Endodermal cell (in vitro differentiated cells): Measurements from ENCODE around the gene IGHMBP2. TPM values are rescaled to one million over a fixed set of nuclear protein-coding genes. Genes with fewer than 3 reads are reported as not detected.

Experiments used
- DNase-seq: peaks from one replicate; pipeline ENCODE4 v3.0.0-alpha.2; 2017
- H3K27ac ChIP-seq: 2 replicates; pipeline ENCODE4 v1.5.1; 2013; ENCODE audit warnings: mild to moderate bottlenecking, low read depth, low read length, moderate library complexity
- H3K27me3 ChIP-seq: 2 replicates; pipeline ENCODE4 v1.6.1; 2013; ENCODE audit warnings: mild to moderate bottlenecking, low read length, moderate library complexity; ENCODE audit not compliant: insufficient read depth, control insufficient read depth, poor library complexity, severe bottlenecking
- H3K36me3 ChIP-seq: 2 replicates; pipeline ENCODE4 v1.7.0; 2013; ENCODE audit warnings: mild to moderate bottlenecking, low read length, moderate library complexity; ENCODE audit not compliant: control insufficient read depth, insufficient read depth
- H3K4me1 ChIP-seq: one replicate; pipeline ENCODE4 v1.7.0; 2013; ENCODE audit warnings: low read length; ENCODE audit not compliant: control insufficient read depth, insufficient read depth
- H3K4me3 ChIP-seq: 2 replicates; pipeline ENCODE4 v1.5.1; 2013; ENCODE audit warnings: mild to moderate bottlenecking, low read length, moderate library complexity
- H3K9ac ChIP-seq: 2 replicates; pipeline ENCODE4 v1.6.1; 2013; ENCODE audit warnings: mild to moderate bottlenecking, low read length, moderate library complexity; ENCODE audit not compliant: poor library complexity, severe bottlenecking; ENCODE audit errors: extremely low read depth
- H3K9me3 ChIP-seq: 2 replicates; pipeline ENCODE4 v1.6.1; 2013; ENCODE audit warnings: mild to moderate bottlenecking, low read length, moderate library complexity; ENCODE audit not compliant: control insufficient read depth
- H3K27ac Mint-ChIP-seq: 2 replicates; pipeline ENCODE4 v1.8.0; 2020; ENCODE audit warnings: mixed read lengths
- H3K27me3 Mint-ChIP-seq: 2 replicates; pipeline ENCODE4 v1.8.0; 2021; ENCODE audit warnings: mild to moderate bottlenecking, mixed read lengths; ENCODE audit not compliant: insufficient read depth
- H3K36me3 Mint-ChIP-seq: 2 replicates; pipeline ENCODE4 v1.8.0; 2020; ENCODE audit warnings: low read depth, mixed read lengths
- H3K4me1 Mint-ChIP-seq: 2 replicates; pipeline ENCODE4 v1.8.0; 2020; ENCODE audit warnings: mixed read lengths
- H3K4me3 Mint-ChIP-seq: 2 replicates; pipeline ENCODE4 v1.8.0; 2020; ENCODE audit warnings: mild to moderate bottlenecking, moderate library complexity, mixed read lengths
- H3K9me3 Mint-ChIP-seq: 2 replicates; pipeline ENCODE4 v1.8.0; 2020; ENCODE audit warnings: mild to moderate bottlenecking, mixed read lengths
- WGBS, 2 experiments: methylation state at CpG; one replicate each; pipeline versions ENCODE4 v1.1.5 to v1.1.7; 2013; ENCODE audit warnings: missing lambda C conversion rate in 2 of 2, mixed read lengths in 1 of 2; ENCODE audit not compliant: insufficient coverage in 1 of 2, insufficient read length in 1 of 2; 5-methylcytosine and 5-hydroxymethylcytosine counted together
- total RNA-seq, 2 donors: library from RNA; stranded (reverse); fragmentation: NEBNext Ultra II Directional in 1 of 2; extraction: Animal tissue kit (Norgen Biotek cat#: 25700) in 1 of 2; gene quantifications; 2 replicates in 1 of 2; 3 replicates in 1 of 2; pipeline ENCODE4 v1.2.1, GENCODE V29; 2021
- TF ChIP-seq, protein P1 (sequence below): fragments of 200-600 bp; sonication (generic); conservative IDR thresholded peaks from 2 replicates; pipeline ENCODE4 v1.5.0; 2021; ENCODE audit warnings: antibody characterized with exemption, mild to moderate bottlenecking

Gene IGHMBP2
- total RNA-seq, 2 donors from 2014 or later, result 23.9 to 28.3 TPM

DNA sequence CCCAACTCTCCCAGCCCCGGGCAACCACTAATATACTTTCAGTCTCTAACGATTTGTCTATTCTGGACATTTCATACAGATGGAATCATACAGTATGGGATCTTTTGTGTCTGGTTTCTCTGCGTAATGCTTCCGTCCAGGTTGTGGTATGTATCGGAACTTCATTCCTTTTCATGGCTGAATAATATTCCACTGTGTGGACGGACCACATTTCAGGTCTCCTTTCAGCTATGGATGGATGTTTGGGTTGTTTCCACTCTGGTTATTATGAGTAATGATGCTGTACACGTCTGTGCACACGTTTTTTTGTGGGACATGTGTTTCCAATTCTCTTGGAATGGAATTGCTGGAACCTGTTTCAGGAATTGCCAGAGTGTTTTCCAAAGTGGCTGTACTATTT is 44.6 kb upstream of the IGHMBP2 start:
- DNase-seq, result no peak
- H3K27me3 Mint-ChIP-seq, result peaks cover 3% of the 10 kb centered on the region
- H3K4me1 Mint-ChIP-seq, result no peaks in the 10 kb centered on the region
- no peak overlapping the region for H3K4me3 Mint-ChIP-seq
- Histone ChIP-seq H3K9ac (no peak overlapping the region), H3K4me3 (no peak overlapping the region), H3K9me3 (peaks cover 11% of the 10 kb centered on the region), H3K27me3 (peaks cover 7% of the 10 kb centered on the region), H3K4me1 (no peaks in the 10 kb centered on the region), H3K36me3 (no peaks in the 10 kb centered on the region), H3K27ac (no peak overlapping the region)
- peaks cover 29% of the 10 kb centered on the region for H3K9me3 Mint-ChIP-seq
- peaks cover 5% of the 10 kb centered on the region for H3K36me3 Mint-ChIP-seq
- no peak overlapping the region for H3K27ac Mint-ChIP-seq
- TF ChIP-seq, protein P1, sequence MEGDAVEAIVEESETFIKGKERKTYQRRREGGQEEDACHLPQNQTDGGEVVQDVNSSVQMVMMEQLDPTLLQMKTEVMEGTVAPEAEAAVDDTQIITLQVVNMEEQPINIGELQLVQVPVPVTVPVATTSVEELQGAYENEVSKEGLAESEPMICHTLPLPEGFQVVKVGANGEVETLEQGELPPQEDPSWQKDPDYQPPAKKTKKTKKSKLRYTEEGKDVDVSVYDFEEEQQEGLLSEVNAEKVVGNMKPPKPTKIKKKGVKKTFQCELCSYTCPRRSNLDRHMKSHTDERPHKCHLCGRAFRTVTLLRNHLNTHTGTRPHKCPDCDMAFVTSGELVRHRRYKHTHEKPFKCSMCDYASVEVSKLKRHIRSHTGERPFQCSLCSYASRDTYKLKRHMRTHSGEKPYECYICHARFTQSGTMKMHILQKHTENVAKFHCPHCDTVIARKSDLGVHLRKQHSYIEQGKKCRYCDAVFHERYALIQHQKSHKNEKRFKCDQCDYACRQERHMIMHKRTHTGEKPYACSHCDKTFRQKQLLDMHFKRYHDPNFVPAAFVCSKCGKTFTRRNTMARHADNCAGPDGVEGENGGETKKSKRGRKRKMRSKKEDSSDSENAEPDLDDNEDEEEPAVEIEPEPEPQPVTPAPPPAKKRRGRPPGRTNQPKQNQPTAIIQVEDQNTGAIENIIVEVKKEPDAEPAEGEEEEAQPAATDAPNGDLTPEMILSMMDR, result no peak
- 84 to 85% methylated on average over 8 of the region's 8 CpGs for WGBS, 2 experiments

DNA sequence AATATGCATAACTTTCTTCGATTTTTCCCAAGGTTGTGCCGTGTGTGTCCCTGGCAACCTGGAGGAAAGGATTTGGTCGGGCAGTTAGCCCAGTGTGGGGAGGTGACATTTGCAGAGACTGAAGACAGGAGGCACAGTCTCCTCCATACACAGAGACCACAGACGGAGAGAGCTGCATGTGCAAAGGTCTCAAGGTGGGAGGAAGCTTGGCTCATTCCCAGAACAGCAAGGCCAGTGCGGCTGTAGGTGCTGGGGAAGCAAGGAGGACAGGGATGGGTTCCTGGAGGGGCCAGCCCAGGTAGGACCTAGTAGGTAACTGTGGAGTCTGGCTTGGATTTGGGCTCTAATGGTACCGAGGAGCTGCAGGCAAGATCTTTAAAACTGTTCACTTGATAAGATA is 41.3 kb upstream of the IGHMBP2 start:
- Mint-ChIP-seq H3K9me3 (peaks cover 31% of the 10 kb centered on the region), H3K27me3 (no peaks in the 10 kb centered on the region), H3K4me1 (no peaks in the 10 kb centered on the region), H3K27ac (no peak overlapping the region), H3K36me3 (peaks cover 5% of the 10 kb centered on the region), H3K4me3 (no peak overlapping the region)
- TF ChIP-seq, protein P1, result no peak
- DNase-seq, result no peak
- H3K27me3 ChIP-seq, result no peaks in the 10 kb centered on the region
- H3K27ac ChIP-seq, result no peak overlapping the region
- H3K36me3 ChIP-seq, result no peaks in the 10 kb centered on the region
- H3K9me3 ChIP-seq, result peaks cover 13% of the 10 kb centered on the region
- H3K9ac ChIP-seq, result no peak overlapping the region
- no peak overlapping the region for H3K4me3 ChIP-seq
- no peaks in the 10 kb centered on the region for H3K4me1 ChIP-seq
- 74 to 83% methylated on average over 3 to 6 of the region's 6 CpGs for WGBS, 2 experiments

DNA sequence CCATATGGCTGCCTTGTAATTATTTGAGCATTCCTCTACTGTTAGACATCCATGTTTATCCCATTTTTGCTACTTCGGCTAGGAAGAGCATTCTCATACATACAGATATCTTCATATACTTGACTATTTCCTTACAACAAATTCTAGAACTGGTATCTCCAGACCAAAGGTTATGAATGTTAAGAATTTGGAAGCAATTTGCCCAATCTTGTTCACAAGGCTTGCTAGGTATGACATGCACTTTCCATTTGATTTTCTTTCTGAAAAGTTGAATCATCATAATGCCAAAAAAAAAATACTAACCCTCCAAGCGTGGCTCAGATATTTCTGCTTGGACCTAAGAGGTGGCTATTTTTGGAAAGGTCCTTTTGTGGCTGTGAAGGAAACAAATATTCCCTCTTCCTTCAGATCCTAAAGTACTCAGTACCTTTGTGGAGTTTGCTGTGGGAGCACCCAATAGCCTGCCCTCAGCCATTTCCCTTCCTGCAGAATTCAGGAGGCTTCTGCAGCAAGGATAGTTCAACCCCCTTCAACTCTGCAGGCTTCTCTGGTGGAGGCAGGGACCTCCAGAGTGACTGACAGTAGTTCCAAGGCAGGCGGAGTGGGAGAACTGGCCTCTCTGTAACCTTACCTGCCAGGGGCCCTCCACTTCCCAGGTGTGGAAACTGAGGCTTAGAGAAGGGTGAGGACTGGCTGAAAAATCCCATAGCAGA is 40.0 kb upstream of the IGHMBP2 start:
- peaks cover 31% of the 10 kb centered on the region for H3K9me3 Mint-ChIP-seq

More for the DNA sequence above, 40.0 kb upstream of the IGHMBP2 start:
- no peak overlapping the region for H3K4me3 Mint-ChIP-seq
- Histone ChIP-seq H3K4me3 (no peak overlapping the region), H3K27ac (no peak overlapping the region), H3K27me3 (no peaks in the 10 kb centered on the region), H3K9ac (no peak overlapping the region), H3K4me1 (no peaks in the 10 kb centered on the region), H3K9me3 (peaks cover 13% of the 10 kb centered on the region), H3K36me3 (no peaks in the 10 kb centered on the region)
- WGBS, 2 experiments, result 85 to 99% methylated on average over 2 to 3 of the region's 3 CpGs
- H3K4me1 Mint-ChIP-seq, result peaks cover 8% of the 10 kb centered on the region
- DNase-seq, result no peak
- TF ChIP-seq, protein P1, result no peak
- no peaks in the 10 kb centered on the region for H3K27me3 Mint-ChIP-seq
- H3K27ac Mint-ChIP-seq, result no peak overlapping the region
- peaks cover 5% of the 10 kb centered on the region for H3K36me3 Mint-ChIP-seq
